BJ (cell line): Measurements from ENCODE around the gene MS4A4A. TPM values are rescaled to one million over a fixed set of nuclear protein-coding genes. Genes with fewer than 3 reads are reported as not detected.

Source experiments
- CTCF ChIA-PET: fragments of 350-600 bp; formaldehyde crosslinking; extraction: SDS; loops from one replicate; lab custom pipeline; 2021; ENCODE audit warnings: antibody characterized with exemption, inconsistent platforms; lab: Yijun Ruan, JAX
- POLR2A ChIA-PET: fragments of 300-600 bp; sonication (Branson Sonifier 250); formaldehyde crosslinking; extraction: SDS; loops from one replicate; lab custom pipeline; 2021; ENCODE audit warnings: antibody characterized with exemption; lab: Charles Lee
- DNase-seq: peaks from one replicate; pipeline ENCODE4 v3.0.0-alpha.2; 2011; ENCODE audit warnings: low read depth
- H3K27me3 ChIP-seq: 2 replicates; pipeline ENCODE4 v1.6.0; 2011; ENCODE audit warnings: low read length; ENCODE audit not compliant: control insufficient read depth, insufficient read depth
- H3K36me3 ChIP-seq: 2 replicates; pipeline ENCODE4 v1.5.1; 2011; ENCODE audit warnings: low read length; ENCODE audit not compliant: control insufficient read depth, insufficient read depth
- H3K4me3 ChIP-seq: 2 replicates; pipeline ENCODE4 v1.5.1; 2011; ENCODE audit warnings: low read depth, mild to moderate bottlenecking, control low read depth, low read length
- CTCF ChIP-seq: IDR thresholded peaks from 2 replicates; pipeline ENCODE4 v1.5.1; 2011; ENCODE audit warnings: low read depth, mild to moderate bottlenecking, control low read depth, inconsistent platforms, low read length, moderate library complexity; ENCODE audit not compliant: insufficient read depth
- polyA plus RNA-seq: library from polyadenylated mRNA; depleted of rRNA; stranded (reverse); fragments of >200 nt; gene quantifications from 2 replicates; pipeline ENCODE4 v1.2.3, GENCODE V29; 2011; rRNA removed

MS4A4A gene
- polyA plus RNA-seq, 1 experiment = not detected

- Histone ChIP-seq H3K27me3 (no peaks in the 10 kb centered on the region), H3K4me3 (no peak overlapping the region), H3K36me3 (no peaks in the 10 kb centered on the region)
- TF ChIP-seq CTCF = no peak
- CTCF ChIA-PET = interaction anchor here (1.2 kb wide), 1 partner anchor 11 kb away, joined by 3 read pairs; no protein-coding TSS in a partner anchor
- DNase-seq = no peak
- POLR2A ChIA-PET = no interaction called here
These were observed 65.0 kb downstream of the MS4A4A start for GRCh38 chr11:60345489-60345888.

GRCh38 chr11:60347084-60347797 lies 66.8 kb downstream of the MS4A4A start:
- POLR2A ChIA-PET = no interaction called here
- no peaks in the 10 kb centered on the region for H3K36me3 ChIP-seq
- no peak overlapping the region for H3K4me3 ChIP-seq
- CTCF ChIA-PET = no interaction called here
- no peaks in the 10 kb centered on the region for H3K27me3 ChIP-seq
- no peak for DNase-seq
- TF ChIP-seq CTCF = no peak

DNA sequence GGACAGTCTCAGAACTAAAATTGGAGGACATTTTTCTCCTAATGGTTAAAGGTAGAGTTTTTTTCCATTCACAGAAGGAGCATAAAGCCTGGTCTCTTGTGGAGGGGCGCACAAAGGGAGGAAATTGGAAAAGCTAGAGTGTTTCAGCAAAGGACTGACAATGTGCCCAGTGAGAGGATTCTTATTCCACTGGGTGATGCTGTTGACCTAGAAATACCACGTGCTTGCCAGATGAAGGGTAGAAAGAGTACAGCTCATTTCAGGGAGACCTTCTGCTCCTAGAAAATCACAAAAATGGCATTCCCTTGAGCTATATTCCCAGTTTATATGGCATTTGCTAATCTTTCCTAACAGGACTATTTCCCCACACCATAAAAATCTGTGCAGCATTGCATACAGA lies 67.7 kb downstream of the MS4A4A start:
- DNase-seq = no peak
- ChIA-PET CTCF (interaction anchor here (1.6 kb wide), 1 partner anchor 15 kb away, joined by 6 read pairs; no protein-coding TSS in a partner anchor), POLR2A (no interaction called here)
- no peak for TF ChIP-seq CTCF
- H3K27me3 ChIP-seq = no peaks in the 10 kb centered on the region
- H3K36me3 ChIP-seq = no peaks in the 10 kb centered on the region
- H3K4me3 ChIP-seq = no peak overlapping the region

GRCh38 chr11:60349990-60350389 lies 69.5 kb downstream of the MS4A4A start:
- DNase-seq = no peak
- Histone ChIP-seq H3K36me3 (no peaks in the 10 kb centered on the region), H3K27me3 (no peaks in the 10 kb centered on the region), H3K4me3 (no peak overlapping the region)
- no peak for TF ChIP-seq CTCF
- ChIA-PET CTCF (no interaction called here), POLR2A (no interaction called here)

GRCh38 chr11:60357771-60358170 lies 77.3 kb downstream of the MS4A4A start:
- TF ChIP-seq CTCF = no peak
- ChIA-PET POLR2A (no interaction called here), CTCF (no interaction called here)

More at GRCh38 chr11:60357771-60358170, 77.3 kb downstream of the MS4A4A start:
- H3K4me3 ChIP-seq = no peak overlapping the region
- no peaks in the 10 kb centered on the region for H3K27me3 ChIP-seq
- no peak for DNase-seq
- H3K36me3 ChIP-seq = no peaks in the 10 kb centered on the region

Other genes with a start within 250 kb of the MS4A4A start
- not detected in 2 replicates for gene OOSP2, start 240.3 kb upstream of the MS4A4A start, polyA plus RNA-seq
- gene MS4A3, start 224.0 kb upstream of the MS4A4A start, polyA plus RNA-seq = not detected in 2 replicates
- not detected in 2 replicates for gene MS4A2, start 192.0 kb upstream of the MS4A4A start, polyA plus RNA-seq
- gene MS4A6A, start 97.6 kb upstream of the MS4A4A start, polyA plus RNA-seq = not detected in 2 replicates
- not detected in 2 replicates for gene MS4A4E, start 37.5 kb upstream of the MS4A4A start, polyA plus RNA-seq
- not detected in 2 replicates for gene MS4A6E, start 46.6 kb downstream of the MS4A4A start, polyA plus RNA-seq
- not detected in 2 replicates for gene MS4A7, start 97.9 kb downstream of the MS4A4A start, polyA plus RNA-seq
- gene MS4A14, start 115.8 kb downstream of the MS4A4A start, polyA plus RNA-seq = not detected in 2 replicates
- not detected in 2 replicates for gene MS4A5, start 148.9 kb downstream of the MS4A4A start, polyA plus RNA-seq
- not detected in 2 replicates for gene MS4A1, start 175.2 kb downstream of the MS4A4A start, polyA plus RNA-seq
- 0.10 TPM in 1 of 2 replicates, not detected in the other for gene MS4A12, start 212.1 kb downstream of the MS4A4A start, polyA plus RNA-seq
- gene MS4A13, start 234.7 kb downstream of the MS4A4A start, polyA plus RNA-seq = not detected in 2 replicates